ENCODE measurements around the gene LYPD6B. TPM values are rescaled to one million over a fixed set of nuclear protein-coding genes. Genes with fewer than 3 reads are reported as not detected.

LYPD6B gene
- total and polyA plus RNA-seq, 10 of the 15 experiments (the other 5 are each of a cell fraction or from before 2014, with no cell fraction given) = 1.0 to 6.6 (median 4.0) TPM

DNA sequence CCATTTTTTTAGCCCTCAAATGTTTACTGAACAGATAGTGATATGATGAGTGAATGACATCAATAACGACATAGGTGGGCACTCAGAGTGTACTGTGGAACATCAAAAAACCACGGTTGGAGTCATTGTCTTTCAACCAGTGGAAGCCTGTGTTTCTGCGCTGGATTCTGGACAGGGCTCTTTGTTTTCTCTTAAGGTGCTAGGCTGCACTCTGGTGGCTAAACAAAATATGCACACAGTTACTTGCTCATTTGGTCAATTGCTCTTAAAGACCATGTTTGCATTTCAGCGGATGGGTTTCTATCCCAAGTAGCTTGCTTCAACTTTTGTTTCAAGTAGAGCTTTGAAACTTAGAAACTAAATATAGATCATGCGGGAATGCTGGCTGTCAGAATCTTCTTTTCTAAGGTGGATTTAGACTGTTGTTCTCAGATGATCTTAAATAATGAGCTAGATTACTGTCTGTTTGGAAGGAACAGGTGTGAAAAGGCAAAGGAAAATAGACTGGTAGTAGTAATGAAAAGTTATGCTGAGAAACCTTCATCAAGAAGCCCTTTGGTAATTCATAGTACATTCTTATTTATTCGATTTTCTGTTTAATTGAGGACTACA is 48.5 kb upstream of the LYPD6B start:
- no peaks in the 10 kb centered on the region for H3K79me2 ChIP-seq (ENCODE audit: control insufficient read depth, insufficient read depth, low read length)
- H3K9ac ChIP-seq (ENCODE audit: control insufficient read depth, insufficient read depth, low read length) = no peak overlapping the region
- ATAC-seq (peak; percentile 98), DNase-seq (ENCODE audit: low read depth, low spot score) (peak; percentile 23), FAIRE-seq (peak; percentile 82)
- BruUV-seq (replicated peaks) = no TSS peak
- in situ Hi-C loops (cut with MboI) = loop anchor here (5.0 kb wide), 1 partner anchor 1053 kb away; no protein-coding TSS in a partner anchor
- no peak overlapping the region for H2AFZ ChIP-seq (ENCODE audit: control insufficient read depth, low read depth, low read length)
- ChIA-PET POLR2A (no interaction called here), RAD21 (ENCODE audit: unreplicated experiment) (interaction anchor here (0.7 to 1.4 kb wide), 12 partner anchors 9 to 1054 kb away, joined by 3 to 13 read pairs (median 3); no protein-coding TSS in a partner anchor), CTCF (interaction anchor here (0.7 to 2.3 kb wide), 22 partner anchors 9 to 1053 kb away, joined by 3 to 13 read pairs (median 4); no protein-coding TSS in a partner anchor), SMC1A (ENCODE audit: uncharacterized antibody, unreplicated experiment) (interaction anchor here (0.6 to 1.1 kb wide), 15 partner anchors 9 to 1945 kb away, joined by 3 to 9 read pairs (median 3); no protein-coding TSS in a partner anchor)
- no peaks in the 10 kb centered on the region for H3K27me3 ChIP-seq (replicated peaks in 1 of 2; ENCODE audit: control insufficient read depth in 2 of 2, insufficient read depth in 2 of 2, low read length in 1 of 2)
- H3K36me3 ChIP-seq (ENCODE audit: control insufficient read depth in 2 of 2, insufficient read depth in 2 of 2, low read length in 1 of 2) = no peaks in the 10 kb centered on the region
- H4K20me1 ChIP-seq (ENCODE audit: control insufficient read depth, insufficient read depth) = no peaks in the 10 kb centered on the region
- intact Hi-C loops (cut with micrococcal nuclease; ENCODE audit: unreplicated experiment) = loop anchor here (1.0 to 5.0 kb wide), 5 partner anchors 64 to 1051 kb away; no protein-coding TSS in a partner anchor
- H3K4me3 ChIP-seq = no peak overlapping the region
- WGBS (ENCODE audit: insufficient coverage, insufficient replicate concordance, low lambda C conversion rate, missing lambda C conversion rate) = 11% methylated on average over 6 of the region's 6 CpGs
- H3K27ac ChIP-seq (ENCODE audit: control insufficient read depth, insufficient read depth) = no peak overlapping the region
- TF ChIP-seq ZSCAN29 (IDR thresholded peaks at IDR 0.05) (no peak), NFYB (IDR thresholded peaks at IDR 0.05; ENCODE audit: insufficient read depth, low read depth, low read length) (no peak), YY1 (IDR thresholded peaks at IDR 0.05; ENCODE audit: low read depth, low read length) (0 out of 2 replicates have a peak, but pooled peaks have one; percentile 16), POU2F2 (IDR thresholded peaks at IDR 0.05; ENCODE audit: borderline replicate concordance, low read depth, low read length) (peak; percentile 34; the same call in 1 of the 3 replicates), RAD21 (IDR thresholded peaks at IDR 0.05; ENCODE audit: insufficient read depth, low read depth, low read length) (peak; percentile 97), SMC3 (IDR thresholded peaks at IDR 0.05; ENCODE audit: borderline replicate concordance, low read length) (peak; percentile 88)
- TF ChIP-seq, protein P1, sequence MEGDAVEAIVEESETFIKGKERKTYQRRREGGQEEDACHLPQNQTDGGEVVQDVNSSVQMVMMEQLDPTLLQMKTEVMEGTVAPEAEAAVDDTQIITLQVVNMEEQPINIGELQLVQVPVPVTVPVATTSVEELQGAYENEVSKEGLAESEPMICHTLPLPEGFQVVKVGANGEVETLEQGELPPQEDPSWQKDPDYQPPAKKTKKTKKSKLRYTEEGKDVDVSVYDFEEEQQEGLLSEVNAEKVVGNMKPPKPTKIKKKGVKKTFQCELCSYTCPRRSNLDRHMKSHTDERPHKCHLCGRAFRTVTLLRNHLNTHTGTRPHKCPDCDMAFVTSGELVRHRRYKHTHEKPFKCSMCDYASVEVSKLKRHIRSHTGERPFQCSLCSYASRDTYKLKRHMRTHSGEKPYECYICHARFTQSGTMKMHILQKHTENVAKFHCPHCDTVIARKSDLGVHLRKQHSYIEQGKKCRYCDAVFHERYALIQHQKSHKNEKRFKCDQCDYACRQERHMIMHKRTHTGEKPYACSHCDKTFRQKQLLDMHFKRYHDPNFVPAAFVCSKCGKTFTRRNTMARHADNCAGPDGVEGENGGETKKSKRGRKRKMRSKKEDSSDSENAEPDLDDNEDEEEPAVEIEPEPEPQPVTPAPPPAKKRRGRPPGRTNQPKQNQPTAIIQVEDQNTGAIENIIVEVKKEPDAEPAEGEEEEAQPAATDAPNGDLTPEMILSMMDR (IDR thresholded peaks at IDR 0.05 in 2 of 3, conservative IDR thresholded peaks at IDR 0.05 in 1 of 3; ENCODE audit: control insufficient read depth in 2 of 3, extremely low read depth in 1 of 3, insufficient read depth in 1 of 3, low read depth in 3 of 3, low read length in 3 of 3) = peak; percentile 57 to 76 (median 72); a peak in 5 of 6 replicates
- TF ChIP-seq, protein P2, sequence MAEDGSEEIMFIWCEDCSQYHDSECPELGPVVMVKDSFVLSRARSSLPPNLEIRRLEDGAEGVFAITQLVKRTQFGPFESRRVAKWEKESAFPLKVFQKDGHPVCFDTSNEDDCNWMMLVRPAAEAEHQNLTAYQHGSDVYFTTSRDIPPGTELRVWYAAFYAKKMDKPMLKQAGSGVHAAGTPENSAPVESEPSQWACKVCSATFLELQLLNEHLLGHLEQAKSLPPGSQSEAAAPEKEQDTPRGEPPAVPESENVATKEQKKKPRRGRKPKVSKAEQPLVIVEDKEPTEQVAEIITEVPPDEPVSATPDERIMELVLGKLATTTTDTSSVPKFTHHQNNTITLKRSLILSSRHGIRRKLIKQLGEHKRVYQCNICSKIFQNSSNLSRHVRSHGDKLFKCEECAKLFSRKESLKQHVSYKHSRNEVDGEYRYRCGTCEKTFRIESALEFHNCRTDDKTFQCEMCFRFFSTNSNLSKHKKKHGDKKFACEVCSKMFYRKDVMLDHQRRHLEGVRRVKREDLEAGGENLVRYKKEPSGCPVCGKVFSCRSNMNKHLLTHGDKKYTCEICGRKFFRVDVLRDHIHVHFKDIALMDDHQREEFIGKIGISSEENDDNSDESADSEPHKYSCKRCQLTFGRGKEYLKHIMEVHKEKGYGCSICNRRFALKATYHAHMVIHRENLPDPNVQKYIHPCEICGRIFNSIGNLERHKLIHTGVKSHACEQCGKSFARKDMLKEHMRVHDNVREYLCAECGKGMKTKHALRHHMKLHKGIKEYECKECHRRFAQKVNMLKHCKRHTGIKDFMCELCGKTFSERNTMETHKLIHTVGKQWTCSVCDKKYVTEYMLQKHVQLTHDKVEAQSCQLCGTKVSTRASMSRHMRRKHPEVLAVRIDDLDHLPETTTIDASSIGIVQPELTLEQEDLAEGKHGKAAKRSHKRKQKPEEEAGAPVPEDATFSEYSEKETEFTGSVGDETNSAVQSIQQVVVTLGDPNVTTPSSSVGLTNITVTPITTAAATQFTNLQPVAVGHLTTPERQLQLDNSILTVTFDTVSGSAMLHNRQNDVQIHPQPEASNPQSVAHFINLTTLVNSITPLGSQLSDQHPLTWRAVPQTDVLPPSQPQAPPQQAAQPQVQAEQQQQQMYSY (CRISPR knock-in tag; IDR thresholded peaks at IDR 0.05) = no peak
- no peaks in the 10 kb centered on the region for H3K9me3 ChIP-seq (replicated peaks; ENCODE audit: control insufficient read depth, insufficient read depth, low read length)
- H3K4me2 ChIP-seq (ENCODE audit: control insufficient read depth, insufficient read depth) = no peak overlapping the region
- H3K4me1 ChIP-seq (ENCODE audit: control insufficient read depth, insufficient read depth, low read length) = no peaks in the 10 kb centered on the region
